HCEC 1CT (cell line): Measurements from ENCODE around the gene ZXDC.

Source experiments
- DNase-seq: peaks from one replicate; pipeline ENCODE4 v3.0.0-alpha.2; 2017

ZXDC gene

DNA sequence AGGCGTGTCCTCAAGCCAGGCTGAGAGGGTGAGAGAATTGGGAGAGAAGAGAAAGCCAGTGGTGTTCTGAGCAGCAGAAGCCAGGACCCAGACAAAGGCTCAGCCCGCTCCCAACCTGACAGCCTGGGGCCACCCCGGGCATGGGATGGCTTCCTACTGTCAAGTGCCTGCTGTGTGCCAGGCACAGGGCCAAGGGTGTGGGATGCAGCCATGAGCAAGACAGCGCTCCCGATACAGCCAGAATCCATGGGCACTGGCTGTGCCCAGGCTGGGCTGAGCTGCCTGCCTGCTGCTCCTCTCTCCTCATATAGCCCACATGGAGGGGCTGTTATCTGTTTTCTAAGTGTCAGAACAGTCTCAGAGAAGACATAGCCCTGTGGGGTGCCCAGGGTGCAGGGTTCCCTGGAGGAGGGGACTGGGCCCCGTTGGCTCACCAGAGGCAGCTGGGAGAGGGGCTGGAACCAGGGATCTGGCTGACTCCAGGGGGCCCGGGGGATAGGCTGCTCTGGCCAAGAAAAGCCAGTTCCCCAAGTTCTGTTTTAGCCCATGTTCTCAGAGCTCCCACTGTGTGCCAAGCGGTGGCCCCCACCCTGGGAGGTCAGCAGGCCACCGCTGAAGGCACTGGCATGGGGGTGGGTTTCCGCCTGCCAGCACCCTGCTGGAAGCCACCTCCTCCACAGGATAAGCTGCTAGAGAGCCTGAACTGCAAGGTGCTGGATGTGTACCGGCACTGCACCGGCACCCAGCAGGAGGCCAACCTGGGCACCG, 42.0 kb downstream of the ZXDC start:
- DNase-seq = no peak

DNA sequence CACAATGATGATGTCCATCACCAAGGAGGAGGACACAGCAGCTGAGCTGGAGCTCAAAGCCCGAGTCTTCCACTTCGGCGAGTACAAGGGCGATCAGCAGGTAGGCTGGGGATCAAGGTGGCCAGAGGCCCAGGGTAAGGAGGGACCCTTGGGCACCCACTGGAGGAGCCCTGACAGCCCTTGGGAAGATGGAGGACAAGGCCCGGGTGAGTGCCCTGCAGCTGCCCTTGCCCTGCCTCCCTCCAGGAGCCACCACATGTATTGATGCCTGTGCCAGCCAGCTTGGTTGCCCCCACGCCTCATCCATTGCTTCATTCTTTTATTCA, 42.6 kb downstream of the ZXDC start:
- no peak for DNase-seq

DNA sequence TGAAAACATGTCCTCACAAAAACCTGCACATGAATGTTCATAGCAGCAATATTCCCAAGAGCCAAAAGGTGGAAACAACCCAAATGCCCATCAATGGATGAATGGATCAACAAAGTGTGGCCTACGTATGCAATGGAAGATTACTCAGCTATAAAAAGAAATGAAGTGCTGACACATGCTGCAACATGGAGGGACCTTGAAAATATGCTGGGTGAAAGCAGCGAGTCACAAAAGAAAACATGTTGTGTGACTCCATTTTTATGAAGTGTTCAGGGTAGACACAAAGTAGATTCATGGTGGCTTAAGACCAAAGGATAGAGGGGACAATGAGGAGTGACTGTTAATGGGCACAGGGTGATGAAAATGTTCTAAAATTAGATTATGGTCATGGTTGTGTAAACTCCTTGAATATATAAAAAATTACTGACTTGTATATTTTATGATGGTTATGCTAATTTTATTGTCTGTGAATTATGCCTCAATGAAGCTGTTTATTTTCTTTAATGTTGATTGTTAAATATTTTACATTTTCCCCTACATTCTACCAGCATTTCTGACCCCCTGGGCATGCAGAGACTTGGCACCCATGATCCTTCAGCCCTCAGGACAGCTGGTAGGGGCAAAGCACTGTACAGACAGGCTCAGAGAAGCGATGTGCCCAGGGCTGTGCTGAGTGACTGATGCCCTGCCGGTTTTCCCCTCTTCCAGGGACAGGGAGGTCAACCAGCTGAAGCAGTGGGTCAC, 43.2 kb downstream of the ZXDC start:
- peak; percentile 8 for DNase-seq

DNA sequence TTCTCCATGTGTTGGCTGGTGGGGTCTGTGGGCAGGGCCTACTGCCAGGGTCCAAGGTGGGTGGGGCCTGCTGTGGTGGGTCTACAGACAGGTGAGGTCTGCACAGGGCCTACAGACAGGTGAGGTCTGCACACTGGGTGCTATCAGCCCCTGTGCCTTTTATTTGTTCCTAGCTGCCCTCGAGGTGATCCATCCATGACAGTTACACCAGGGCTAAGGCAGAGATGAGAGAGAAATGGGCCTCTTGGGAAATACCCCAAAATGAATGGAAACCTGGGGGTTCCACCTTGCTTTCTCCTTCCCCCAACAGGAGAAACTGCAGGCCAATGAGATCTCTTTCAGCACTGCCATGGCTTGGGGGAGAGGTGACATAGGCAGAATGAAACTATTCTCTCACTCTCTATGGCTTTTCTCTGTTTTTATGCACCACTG, 44.6 kb downstream of the ZXDC start:
- DNase-seq = no peak

DNA sequence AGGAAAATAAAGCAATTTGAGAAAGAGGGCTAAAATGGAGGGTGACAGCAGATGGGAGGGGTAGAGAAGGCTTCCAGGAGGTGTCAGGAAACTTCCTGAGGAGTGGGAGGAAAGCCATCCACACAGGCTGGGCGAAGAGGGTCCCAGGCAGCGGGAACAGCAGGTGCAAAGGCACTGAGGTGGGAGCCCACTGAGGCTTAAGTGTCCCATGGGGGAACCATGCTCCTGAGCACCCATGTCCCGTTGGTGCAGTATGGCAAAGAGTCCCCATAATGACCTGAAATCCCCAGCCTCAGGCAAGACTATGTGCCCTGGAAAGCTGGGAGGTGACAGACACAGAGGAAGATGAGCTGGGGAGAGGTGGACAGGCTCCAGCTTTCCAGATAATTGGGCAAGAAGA, 50.9 kb downstream of the ZXDC start:
- no peak for DNase-seq

DNA sequence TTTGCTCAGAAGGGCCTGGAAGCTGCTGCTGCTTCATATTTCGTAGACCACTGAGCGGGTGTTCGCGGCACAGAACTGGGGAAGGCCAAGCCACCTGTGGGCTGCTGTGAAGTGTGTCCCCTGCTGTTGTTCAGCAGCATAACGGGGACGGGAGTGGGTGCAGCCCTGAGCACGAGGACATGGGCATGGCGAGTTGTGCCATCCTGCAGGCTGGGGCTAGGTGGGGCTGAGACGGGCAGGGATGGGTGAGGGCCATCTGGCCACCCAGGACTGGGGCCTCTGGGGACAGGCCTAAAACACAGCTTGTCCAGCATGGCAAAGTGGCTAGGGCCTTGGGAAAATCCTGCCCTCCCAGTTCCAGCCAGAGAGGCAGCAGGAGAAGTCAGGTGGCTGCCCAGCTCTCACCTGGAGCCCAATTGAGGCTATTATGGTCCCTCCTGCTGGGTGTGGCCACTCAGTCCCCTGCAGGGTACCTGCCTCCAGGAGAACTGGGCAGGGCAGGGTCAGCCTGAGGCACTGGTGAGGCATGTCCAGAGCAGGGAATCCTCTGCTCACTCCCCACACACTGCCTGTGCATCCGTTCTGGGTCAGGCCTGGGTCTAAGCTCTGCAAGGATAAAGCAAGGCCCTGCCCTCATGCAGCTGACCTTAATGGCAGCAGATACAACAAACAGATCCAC, 51.5 kb downstream of the ZXDC start:
- DNase-seq = no peak

DNA sequence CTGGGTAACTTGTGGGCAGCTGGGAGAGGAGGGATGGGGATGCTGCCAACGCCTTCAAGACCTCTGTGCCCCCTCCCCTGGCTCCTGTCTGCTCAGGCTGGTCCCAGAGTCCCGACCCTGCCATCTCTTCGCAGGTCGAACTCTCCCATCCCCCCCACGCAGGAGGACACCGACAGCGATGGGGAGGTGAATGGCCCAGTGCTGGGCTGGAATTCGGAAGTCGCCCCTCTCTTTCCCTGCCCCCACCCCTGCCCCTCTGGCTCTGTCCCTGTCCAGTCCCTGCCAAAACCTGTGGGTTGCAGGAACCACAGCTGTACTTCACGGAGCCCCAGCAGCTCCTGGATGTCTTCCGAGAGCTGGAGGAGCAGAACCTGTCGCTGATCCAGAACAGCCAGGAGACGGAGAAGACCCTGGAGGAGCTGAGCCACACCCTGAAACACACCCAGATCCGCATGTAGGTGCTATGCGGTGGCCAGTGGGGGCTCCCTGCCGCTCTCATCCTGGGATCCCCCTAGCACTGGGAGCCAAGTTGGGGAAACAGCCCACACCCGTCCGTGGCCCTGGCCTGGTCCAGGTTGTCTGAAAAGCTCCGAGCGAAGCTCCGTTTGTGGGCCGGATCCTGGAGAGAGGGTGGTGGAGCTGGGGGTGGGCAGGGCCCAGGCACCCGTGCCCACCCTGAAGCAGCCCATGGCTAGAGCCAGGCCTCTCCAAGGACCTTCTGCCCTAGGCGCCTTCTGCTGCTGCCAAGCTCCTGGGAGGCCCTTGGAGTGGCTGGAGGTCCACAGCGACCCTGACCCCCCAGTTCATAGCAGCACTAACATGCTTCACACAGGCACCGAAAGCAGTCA, 52.3 kb downstream of the ZXDC start:
- DNase-seq = no peak

DNA sequence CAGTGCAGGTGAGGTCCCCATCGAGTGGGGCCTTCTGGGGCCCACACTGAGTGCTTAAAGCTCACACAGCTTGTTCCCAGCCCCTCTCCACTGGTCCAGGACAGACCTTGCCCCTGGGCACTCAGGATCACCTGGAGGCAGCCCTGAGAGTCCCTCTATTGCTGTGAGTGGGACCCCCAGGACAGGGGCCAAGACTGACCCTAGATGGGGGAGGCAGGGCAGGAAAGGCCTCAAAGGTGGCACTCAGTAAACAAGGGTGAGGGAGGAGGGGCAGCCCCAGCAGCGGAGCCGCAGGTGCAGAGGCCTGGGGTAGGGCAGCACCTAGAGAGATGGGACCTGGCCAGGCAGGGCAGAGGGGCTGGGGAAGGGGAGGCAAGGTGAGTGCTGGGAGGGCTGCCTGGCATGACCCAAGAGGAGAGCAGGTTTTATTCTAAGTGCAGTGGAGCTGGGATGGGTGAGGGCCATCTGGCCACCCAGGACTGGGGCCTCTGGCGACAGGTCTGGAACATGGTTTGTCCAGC, 53.1 kb downstream of the ZXDC start:
- DNase-seq = no peak

DNA sequence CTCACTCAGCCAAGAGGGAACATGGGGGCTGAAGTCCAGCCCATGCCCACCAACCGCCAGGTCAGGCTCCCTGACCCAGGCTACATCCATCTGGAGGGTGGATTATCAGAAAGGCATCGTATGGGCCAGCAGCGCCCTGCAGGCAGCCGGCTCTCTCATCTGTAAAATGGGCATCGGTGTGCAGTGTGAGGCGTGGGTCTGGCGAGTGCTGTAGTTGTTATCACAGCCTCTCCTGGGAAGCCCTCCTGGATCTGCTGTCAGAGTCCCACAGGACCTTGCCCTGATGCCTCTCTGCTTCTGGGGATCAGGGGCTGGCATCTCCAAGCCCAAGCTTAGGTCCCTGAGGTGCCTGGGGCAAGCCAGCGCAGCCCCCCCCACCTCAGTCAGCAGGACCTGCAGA, 53.6 kb downstream of the ZXDC start:
- no peak for DNase-seq

DNA sequence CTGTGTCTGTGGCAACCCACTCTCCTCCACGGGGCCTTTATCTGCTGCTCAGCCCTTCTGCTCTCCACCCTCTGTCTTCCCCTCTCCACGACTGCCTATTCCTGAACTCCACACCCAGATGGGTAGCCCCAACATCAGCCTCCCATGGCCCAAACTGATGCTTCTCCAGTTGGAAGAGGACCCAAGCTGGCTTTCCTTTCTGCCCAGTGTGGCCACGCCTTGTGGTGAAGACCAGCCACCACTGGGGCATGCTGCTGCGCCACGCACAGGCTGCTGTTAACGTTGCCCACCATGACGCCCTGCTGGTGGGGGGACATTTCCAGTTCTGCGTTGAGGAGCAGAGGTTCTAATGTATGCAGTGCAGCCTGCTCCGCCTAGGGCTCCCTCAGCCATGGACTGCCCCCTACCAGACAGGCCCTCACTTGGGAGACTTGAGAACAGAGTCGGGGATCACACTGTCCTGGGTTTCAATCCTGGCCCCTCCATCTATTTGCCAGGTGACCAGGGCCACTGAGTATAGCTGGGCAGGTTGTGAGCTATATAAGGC, 54.0 kb downstream of the ZXDC start:
- DNase-seq = no peak

DNA sequence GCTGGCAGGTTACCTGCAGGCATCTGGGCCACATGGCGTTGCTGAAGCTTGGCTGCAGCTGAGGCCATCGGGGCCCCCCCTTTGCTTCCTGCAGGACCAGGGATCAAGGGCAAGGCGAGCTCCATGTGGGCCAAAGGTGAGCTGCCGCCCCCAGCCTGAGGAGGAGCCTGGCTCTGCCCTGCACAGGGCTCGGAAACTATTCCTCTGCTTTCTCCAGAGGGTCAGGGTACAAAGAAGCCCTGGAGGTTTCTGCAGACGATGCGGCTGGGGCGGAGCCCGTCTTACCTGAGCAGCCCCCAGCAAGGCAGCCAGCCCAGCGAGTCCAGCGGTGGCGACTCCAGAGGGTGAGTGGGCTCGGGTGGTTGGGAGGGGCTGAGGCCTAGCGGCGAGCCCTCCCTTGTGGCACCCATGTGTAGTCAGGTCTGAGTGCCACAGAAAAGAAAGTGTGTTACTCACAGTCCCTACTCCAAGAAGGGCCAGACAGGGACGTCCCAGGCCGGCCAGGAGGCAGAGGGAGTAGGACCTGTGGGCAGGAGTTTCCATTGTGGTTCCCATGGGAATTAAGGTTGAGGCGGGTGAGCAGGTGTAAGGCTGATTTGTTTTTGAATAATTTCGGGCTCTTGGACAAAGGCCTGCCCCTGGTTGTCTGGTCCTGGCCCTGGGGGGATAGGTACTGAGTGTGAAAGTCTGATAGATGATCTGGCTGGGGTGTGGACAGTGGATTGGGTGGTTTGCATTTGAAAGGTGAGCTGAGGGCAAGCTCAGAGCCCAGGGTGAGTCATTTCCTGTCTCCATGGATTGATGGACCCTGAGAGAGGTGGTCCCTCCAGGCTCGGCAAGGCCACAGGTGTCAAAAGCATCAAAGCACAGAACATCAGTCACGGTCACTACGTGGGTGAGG, 55.6 kb downstream of the ZXDC start:
- no peak for DNase-seq

DNA sequence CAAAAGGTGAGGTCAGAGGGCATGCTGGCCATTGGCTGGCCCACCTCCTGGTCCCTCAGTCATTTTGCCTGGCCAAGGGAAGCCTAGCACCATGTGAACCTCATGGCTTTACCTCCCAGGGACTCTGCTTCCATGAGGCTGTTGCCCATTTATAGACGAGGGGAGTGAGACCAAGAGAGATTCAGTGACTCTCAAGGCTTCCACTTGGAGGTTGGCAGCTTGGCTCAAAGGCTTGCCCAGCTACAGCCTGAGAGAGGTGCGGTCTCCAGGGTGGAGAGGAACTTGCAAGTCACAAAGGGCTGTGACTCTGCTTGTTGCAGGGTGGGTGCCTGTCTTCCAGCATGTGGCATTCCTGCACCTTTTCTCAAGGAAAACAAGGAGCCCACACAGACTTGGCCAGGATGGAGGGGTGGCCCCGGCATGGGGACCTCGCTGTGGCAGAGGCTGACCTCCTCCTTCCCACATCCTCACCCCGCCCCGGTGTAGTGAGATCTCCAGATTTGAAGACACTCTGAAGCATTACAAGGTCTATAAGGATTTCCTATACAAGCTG, 56.5 kb downstream of the ZXDC start:
- DNase-seq = no peak

DNA sequence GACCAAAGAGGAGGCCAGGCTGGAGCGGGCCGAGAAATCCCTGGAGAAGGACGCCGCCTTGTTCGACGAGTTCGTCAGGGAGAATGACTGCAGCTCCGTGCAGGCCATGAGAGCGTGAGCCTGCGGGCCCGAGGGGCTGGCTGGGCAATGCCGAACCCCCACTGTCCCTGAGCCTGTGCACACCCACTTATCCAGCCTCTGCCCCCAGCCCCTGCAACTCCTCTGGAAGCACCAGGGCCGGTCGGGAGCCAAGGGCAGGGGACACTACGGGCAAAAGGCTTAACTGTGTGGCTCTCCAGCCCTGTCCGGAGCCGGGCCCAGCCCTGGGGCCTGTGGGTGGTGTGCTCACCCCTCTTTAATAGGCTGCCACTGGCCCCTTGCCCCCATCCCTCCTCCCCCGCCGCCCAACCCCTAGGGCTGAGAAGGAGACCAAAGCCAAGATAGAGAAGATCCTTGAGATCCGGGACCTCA, 57.0 kb downstream of the ZXDC start:
- DNase-seq = no peak

DNA sequence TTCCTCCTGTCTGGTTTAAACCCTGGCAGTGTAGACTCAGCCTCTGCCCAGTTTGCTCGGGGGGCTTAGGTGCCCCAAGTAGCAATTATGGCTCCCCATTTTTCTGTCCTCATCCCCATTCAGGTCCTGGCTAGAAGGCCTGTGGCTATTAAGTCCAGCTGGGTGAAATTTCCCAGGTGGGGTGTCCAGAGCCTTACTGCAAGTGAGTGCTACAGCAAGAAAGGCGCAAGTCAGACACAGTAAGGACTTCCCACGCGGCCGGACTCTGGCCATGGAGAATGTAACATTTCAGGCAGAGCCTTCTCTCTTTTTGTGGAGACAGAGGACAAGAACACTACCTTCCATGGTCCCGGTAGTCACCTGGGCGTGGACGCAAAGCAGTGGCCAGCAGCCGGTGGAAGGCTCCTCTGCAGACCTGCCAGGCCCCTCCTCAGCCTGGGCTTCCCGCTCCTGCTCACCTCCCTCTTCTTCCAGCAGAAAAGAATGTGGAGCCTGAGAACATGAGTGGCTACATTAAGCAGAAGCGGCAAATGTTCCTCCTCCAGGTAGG, 57.6 kb downstream of the ZXDC start:
- DNase-seq = no peak

DNA sequence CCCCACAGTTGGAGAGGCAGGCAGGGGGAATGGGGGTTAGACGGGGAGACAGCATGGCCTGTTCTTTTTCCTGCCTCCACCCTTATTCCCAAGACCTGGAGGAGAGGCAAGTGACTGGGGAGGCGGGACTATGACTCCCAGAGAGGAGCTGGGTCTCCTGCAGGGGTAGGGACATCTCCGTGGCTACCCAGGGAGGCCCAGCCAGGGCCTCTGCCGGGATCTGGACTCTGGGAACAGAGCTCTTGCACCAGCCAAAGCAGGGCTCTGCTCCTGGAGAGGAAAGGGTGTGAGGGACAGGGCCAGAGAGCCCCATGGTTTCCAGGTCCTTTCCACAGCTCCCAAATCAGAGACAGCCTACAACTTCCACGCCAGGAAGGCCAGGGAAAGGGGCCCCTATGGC, 58.2 kb downstream of the ZXDC start:
- DNase-seq = no peak

DNA sequence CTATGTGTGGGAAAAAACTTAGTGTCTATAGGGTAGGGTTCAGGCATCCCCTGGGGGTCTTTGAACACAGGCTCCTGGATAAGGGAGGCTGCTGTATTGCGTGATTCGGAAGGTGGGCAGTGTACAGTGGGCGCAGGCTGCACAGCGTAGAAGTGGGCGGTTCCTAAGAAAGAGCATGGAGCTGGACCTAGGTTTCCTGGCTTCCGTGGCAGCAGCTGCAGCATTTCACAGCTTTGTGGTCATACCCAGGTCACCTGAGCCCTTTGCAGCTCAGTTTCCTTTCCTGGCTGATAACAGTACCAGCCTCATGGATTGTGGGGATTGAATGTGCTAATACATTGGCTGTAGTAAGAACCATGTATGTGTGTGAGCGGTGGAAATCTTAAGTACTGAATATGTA, 58.7 kb downstream of the ZXDC start:
- no peak for DNase-seq

DNA sequence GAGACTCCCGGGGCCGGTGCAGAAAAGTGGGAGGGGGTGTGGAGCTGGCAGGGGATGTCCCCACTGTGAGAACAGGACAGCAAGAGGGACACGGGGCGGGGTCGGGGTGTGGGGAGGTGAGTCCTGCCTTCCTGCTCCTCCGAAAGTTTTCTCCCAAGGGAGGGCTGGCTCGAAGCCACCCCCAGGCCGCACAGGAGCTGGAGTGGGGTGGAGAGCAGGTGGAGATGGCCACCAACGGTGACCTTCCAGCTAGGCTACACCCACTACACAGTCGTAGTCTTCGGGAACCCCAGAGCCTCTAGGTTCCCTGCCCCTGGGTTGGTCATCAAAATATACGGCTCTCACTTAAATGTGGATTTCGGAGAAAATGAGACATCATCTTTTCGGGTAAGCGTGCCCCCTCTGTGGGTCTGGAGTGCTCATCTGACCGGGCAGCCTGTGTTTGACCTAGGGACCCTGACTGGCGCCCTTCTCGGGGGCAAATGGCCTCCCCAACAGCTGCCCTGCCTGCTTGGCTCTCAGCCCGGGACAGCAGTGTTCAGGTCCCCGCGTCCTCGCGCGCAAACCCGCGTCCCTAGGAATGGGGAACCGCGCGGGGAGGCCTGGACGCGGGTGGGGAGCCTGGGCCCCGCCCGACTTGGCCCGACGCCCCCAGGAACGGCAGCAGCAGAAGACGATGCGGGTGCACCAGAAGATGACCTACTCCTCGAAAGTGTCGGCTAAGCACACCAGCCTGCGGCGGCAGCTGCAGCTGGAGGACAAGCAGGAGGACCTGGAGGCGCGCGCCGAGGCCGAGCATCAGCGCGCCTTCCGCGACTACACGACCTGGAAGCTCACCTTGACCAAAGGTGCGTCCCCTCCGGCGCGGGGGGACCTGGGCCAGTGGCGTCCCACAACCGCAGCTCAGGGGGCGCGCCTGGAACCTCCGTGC, 59.8 kb downstream of the ZXDC start:
- DNase-seq = no peak

DNA sequence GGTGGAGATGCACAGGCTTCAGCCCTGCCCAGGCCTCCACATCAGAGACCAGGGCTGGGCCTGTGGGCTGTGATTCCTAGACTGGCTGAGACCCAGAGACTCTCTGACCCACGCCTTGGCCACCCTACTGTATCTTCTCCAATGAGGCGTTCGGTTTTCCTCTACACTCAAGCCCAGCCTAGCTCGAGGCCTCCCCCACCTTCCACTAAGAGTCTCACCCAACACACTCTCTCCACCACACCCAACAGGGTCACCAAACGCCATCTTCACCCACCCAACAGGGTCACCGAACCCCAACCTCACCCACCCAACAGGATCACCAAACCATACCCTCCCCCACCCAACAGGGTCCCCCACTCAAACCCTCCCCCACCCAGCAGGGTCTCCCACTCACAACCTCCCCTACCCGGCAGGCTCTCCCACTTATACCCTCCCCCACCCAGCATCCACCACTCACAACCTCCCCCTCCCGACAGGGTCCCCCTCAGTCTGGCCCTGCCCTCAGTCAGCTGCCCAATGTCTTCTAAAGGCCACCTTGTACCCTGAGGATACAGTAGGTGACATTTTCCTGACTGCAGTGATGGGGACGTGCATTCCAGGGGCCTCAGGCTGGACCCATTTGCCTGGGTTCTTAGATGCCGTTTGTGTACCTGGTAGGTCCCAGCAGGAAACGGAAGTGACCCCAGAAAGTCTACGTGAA, 60.6 kb downstream of the ZXDC start:
- no peak for DNase-seq

DNA sequence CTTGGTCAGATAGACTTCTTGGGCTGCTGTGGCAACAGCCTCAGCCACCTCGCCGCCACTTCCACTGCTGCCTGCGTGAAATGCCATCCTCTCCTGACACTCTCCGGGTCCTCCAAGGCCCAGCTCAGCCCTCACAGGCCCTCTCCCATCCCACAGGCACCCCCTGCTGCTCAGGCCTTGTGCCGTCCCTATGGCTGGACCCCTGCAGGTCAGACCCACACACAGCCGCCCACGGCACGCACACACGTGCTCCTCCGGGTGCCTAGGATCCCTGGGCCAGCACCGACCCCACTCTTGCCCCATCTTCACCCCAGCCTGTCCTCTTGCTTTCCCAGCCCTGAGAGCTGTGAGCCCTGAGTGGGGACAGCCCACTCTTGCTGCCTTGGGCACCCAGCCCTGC, 61.3 kb downstream of the ZXDC start:
- DNase-seq = no peak
